OCI-LY1 (cell line): ENCODE data around the gene PFKFB1.

Experiments used
- H2AFZ ChIP-seq: fragments of 200-600 bp; sonication (generic), shearing (Covaris generic); 2 replicates; pipeline ENCODE4 v1.6.0; 2014; ENCODE audit warnings: antibody characterized with exemption, mild to moderate bottlenecking, low read length
- H3F3A ChIP-seq: fragments of 200-600 bp; sonication (generic), shearing (Covaris generic); 2 replicates; pipeline ENCODE4 v1.6.0; 2014; ENCODE audit warnings: mild to moderate bottlenecking, antibody characterized with exemption, low read length, moderate library complexity; ENCODE audit not compliant: insufficient read depth
- H3K27ac ChIP-seq: fragments of 200-600 bp; sonication (generic); 2 replicates; pipeline ENCODE4 v1.5.1; 2014; ENCODE audit warnings: low read length, mixed run types, mild to moderate bottlenecking, low read depth; ENCODE audit not compliant: poor library complexity, severe bottlenecking
- H3K27me3 ChIP-seq: fragments of 200-600 bp; sonication (generic); 2 replicates; pipeline ENCODE4 v1.6.0; 2014; ENCODE audit warnings: antibody characterized with exemption, mild to moderate bottlenecking, low read length, moderate library complexity; ENCODE audit not compliant: insufficient read depth
- H3K36me3 ChIP-seq: fragments of 200-600 bp; sonication (generic); 2 replicates; pipeline ENCODE4 v1.6.1; 2014; ENCODE audit warnings: mild to moderate bottlenecking, antibody characterized with exemption, low read length, moderate library complexity, mixed read lengths; ENCODE audit not compliant: insufficient read depth
- H3K4me1 ChIP-seq: fragments of 200-600 bp; sonication (generic); 2 replicates; pipeline ENCODE4 v1.5.1; 2014; ENCODE audit warnings: mild to moderate bottlenecking, low read length, moderate library complexity; ENCODE audit not compliant: insufficient read depth, severe bottlenecking
- H3K4me2 ChIP-seq: fragments of 200-600 bp; sonication (generic), shearing (Covaris generic); 2 replicates; pipeline ENCODE4 v1.6.1; 2014; ENCODE audit warnings: low read length
- H3K4me3 ChIP-seq: fragments of 200-600 bp; sonication (generic); 2 replicates; pipeline ENCODE4 v1.5.1; 2014; ENCODE audit warnings: low read length, low read depth, mild to moderate bottlenecking, mixed read lengths; ENCODE audit not compliant: poor library complexity, severe bottlenecking
- H3K79me2 ChIP-seq: fragments of 200-600 bp; shearing (Covaris generic); 2 replicates; pipeline ENCODE4 v1.6.1; 2016; ENCODE audit warnings: mixed run types, low read length, mixed read lengths; ENCODE audit not compliant: insufficient read depth
- H3K9ac ChIP-seq: fragments of 200-600 bp; sonication (generic), shearing (Covaris generic); 2 replicates; pipeline ENCODE4 v1.6.1; 2014; ENCODE audit warnings: mild to moderate bottlenecking, low read length, mixed read lengths
- H3K9me2 ChIP-seq: fragments of 200-600 bp; sonication (generic), shearing (Covaris generic); 2 replicates; pipeline ENCODE4 v1.6.1; 2014; ENCODE audit warnings: low read depth, mild to moderate bottlenecking, low read length, mixed read lengths
- H3K9me3 ChIP-seq: fragments of 200-600 bp; shearing (Covaris generic); 2 replicates; pipeline ENCODE4 v1.6.1; 2014; ENCODE audit warnings: low read length, mixed read lengths
- H4K20me1 ChIP-seq: fragments of 200-600 bp; sonication (generic), shearing (Covaris generic); 2 replicates; pipeline ENCODE4 v1.6.0; 2016; ENCODE audit warnings: mild to moderate bottlenecking, low read length; ENCODE audit not compliant: insufficient read depth
- EZH2 ChIP-seq: fragments of 200-600 bp; sonication (generic), shearing (Covaris generic); IDR thresholded peaks from 2 replicates; pipeline ENCODE4 v1.8.0; 2017; ENCODE audit warnings: borderline replicate concordance, mixed run types, mild to moderate bottlenecking, antibody characterized with exemption, low read length, moderate library complexity, mixed read lengths
- TF ChIP-seq, protein P1 (sequence below): fragments of 200-600 bp; sonication (generic), shearing (Covaris generic); IDR thresholded peaks from 2 replicates; pipeline ENCODE4 v1.5.1; 2017; ENCODE audit warnings: mild to moderate bottlenecking, antibody characterized with exemption, low read length, moderate library complexity, mixed read lengths

Gene PFKFB1

GRCh38 chrX:55028611-55029010 lies 34.6 kb upstream of the PFKFB1 start:
- no peaks in the 10 kb centered on the region for H3K79me2 ChIP-seq
- no peak overlapping the region for H2AFZ ChIP-seq
- no peak overlapping the region for H3K9ac ChIP-seq
- no peak overlapping the region for H3K4me2 ChIP-seq
- H3K27ac ChIP-seq = no peak overlapping the region
- H3K4me3 ChIP-seq = no peak overlapping the region
- H3K9me3 ChIP-seq = no peaks in the 10 kb centered on the region
- H4K20me1 ChIP-seq = no peaks in the 10 kb centered on the region
- H3K36me3 ChIP-seq = no peaks in the 10 kb centered on the region
- H3F3A ChIP-seq = no peaks in the 10 kb centered on the region
- TF ChIP-seq EZH2 = no peak
- TF ChIP-seq, protein P1, sequence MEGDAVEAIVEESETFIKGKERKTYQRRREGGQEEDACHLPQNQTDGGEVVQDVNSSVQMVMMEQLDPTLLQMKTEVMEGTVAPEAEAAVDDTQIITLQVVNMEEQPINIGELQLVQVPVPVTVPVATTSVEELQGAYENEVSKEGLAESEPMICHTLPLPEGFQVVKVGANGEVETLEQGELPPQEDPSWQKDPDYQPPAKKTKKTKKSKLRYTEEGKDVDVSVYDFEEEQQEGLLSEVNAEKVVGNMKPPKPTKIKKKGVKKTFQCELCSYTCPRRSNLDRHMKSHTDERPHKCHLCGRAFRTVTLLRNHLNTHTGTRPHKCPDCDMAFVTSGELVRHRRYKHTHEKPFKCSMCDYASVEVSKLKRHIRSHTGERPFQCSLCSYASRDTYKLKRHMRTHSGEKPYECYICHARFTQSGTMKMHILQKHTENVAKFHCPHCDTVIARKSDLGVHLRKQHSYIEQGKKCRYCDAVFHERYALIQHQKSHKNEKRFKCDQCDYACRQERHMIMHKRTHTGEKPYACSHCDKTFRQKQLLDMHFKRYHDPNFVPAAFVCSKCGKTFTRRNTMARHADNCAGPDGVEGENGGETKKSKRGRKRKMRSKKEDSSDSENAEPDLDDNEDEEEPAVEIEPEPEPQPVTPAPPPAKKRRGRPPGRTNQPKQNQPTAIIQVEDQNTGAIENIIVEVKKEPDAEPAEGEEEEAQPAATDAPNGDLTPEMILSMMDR = no peak
- H3K27me3 ChIP-seq = no peaks in the 10 kb centered on the region
- H3K4me1 ChIP-seq = no peaks in the 10 kb centered on the region
- no peaks in the 10 kb centered on the region for H3K9me2 ChIP-seq

- Histone ChIP-seq H3K9ac (no peak overlapping the region), H3K4me2 (no peak overlapping the region), H3K4me3 (no peak overlapping the region), H3K79me2 (no peaks in the 10 kb centered on the region), H3K9me3 (no peaks in the 10 kb centered on the region), H3K9me2 (no peaks in the 10 kb centered on the region), H3K4me1 (no peaks in the 10 kb centered on the region), H2AFZ (no peak overlapping the region), H4K20me1 (no peaks in the 10 kb centered on the region), H3F3A (no peaks in the 10 kb centered on the region), H3K36me3 (no peaks in the 10 kb centered on the region), H3K27me3 (no peaks in the 10 kb centered on the region), H3K27ac (no peak overlapping the region)
- TF ChIP-seq, protein P1 = no peak
- TF ChIP-seq EZH2 = no peak
Measured at GRCh38 chrX:55028040-55028439, 34.1 kb upstream of the PFKFB1 start.

GRCh38 chrX:55026840-55027239 lies 32.9 kb upstream of the PFKFB1 start:
- no peaks in the 10 kb centered on the region for H4K20me1 ChIP-seq
- H3K4me1 ChIP-seq = no peaks in the 10 kb centered on the region
- no peak overlapping the region for H3K9ac ChIP-seq
- H3K4me2 ChIP-seq = no peak overlapping the region
- no peaks in the 10 kb centered on the region for H3K79me2 ChIP-seq
- TF ChIP-seq, protein P1 = no peak
- no peak for TF ChIP-seq EZH2
- no peak overlapping the region for H3K27ac ChIP-seq
- H2AFZ ChIP-seq = no peak overlapping the region
- H3K4me3 ChIP-seq = no peak overlapping the region
- no peaks in the 10 kb centered on the region for H3F3A ChIP-seq
- no peaks in the 10 kb centered on the region for H3K27me3 ChIP-seq
- H3K9me2 ChIP-seq = no peaks in the 10 kb centered on the region
- no peaks in the 10 kb centered on the region for H3K36me3 ChIP-seq
- H3K9me3 ChIP-seq = no peaks in the 10 kb centered on the region
